Uterus (tissue), 2 donors: ENCODE results near the gene ITPRIP.

Source experiments
- POLR2A ChIP-seq, 2 donors: fragments of 450-650 bp; IDR thresholded peaks; one replicate each; pipeline ENCODE4 v1.6.1; 2016; ENCODE audit warnings: antibody characterized with exemption in 2 of 2, mild to moderate bottlenecking in 1 of 2, moderate library complexity in 1 of 2
- TF ChIP-seq, protein P1 (sequence below), 4 experiments: fragments of 200-600 bp in 2 of 4; fragments of 450-650 bp in 2 of 4; sonication (generic) in 2 of 4; IDR thresholded peaks; one replicate each; pipeline ENCODE4 v1.5.1; 2016 to 2019; ENCODE audit warnings: antibody characterized with exemption in 4 of 4, mild to moderate bottlenecking in 2 of 4, moderate library complexity in 1 of 4

DNA sequence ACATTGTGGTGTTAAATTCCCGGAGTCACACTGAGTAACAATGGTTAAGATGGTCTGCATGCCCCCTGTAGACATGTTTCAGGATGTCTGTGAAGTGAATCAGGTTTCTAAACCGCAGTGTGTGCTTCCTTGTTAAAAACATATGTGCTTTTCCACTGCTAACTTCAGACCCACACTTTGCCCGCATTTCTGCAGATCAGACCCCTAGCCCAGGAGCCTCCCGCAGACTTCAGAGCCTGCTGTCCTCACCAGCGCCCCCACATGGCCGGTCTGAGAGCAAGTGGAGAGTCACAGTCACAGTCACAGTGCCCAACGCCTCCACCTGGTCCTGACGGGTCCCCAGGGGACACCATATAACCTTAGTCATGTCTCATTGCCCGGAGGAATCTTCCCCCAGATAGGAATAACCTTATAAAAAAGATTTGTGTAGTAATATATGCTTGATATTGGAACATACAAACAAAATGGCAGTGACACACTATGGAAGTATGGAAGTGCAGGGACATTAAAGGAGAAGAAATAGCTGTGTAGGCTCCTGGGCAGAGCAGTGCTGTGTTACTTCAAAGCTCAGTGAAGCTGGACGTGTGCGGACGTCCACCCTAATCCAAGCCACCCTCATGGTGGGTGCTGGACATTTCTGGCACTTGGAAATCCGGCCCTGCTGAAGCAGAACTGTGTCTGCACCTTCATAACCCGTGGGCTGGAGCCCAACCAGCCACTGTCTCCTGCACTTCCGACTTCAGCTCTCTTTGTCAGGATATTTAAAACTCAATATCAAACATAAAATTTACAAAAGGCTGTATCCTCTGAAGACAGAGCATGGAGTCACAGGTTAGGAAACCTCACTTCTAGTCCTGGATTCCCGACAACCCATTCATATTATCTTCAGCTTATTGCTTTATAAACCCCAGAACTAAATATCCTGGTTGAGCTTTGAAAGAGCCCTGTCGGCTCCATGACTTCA, 40.3 kb downstream of the ITPRIP start:
- TF ChIP-seq POLR2A (IDR thresholded peaks at IDR 0.05) = no peak
- TF ChIP-seq, protein P1, sequence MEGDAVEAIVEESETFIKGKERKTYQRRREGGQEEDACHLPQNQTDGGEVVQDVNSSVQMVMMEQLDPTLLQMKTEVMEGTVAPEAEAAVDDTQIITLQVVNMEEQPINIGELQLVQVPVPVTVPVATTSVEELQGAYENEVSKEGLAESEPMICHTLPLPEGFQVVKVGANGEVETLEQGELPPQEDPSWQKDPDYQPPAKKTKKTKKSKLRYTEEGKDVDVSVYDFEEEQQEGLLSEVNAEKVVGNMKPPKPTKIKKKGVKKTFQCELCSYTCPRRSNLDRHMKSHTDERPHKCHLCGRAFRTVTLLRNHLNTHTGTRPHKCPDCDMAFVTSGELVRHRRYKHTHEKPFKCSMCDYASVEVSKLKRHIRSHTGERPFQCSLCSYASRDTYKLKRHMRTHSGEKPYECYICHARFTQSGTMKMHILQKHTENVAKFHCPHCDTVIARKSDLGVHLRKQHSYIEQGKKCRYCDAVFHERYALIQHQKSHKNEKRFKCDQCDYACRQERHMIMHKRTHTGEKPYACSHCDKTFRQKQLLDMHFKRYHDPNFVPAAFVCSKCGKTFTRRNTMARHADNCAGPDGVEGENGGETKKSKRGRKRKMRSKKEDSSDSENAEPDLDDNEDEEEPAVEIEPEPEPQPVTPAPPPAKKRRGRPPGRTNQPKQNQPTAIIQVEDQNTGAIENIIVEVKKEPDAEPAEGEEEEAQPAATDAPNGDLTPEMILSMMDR (IDR thresholded peaks at IDR 0.05) = no peak
